ENCODE measurements around the gene P3R3URF.

Gene P3R3URF

DNA sequence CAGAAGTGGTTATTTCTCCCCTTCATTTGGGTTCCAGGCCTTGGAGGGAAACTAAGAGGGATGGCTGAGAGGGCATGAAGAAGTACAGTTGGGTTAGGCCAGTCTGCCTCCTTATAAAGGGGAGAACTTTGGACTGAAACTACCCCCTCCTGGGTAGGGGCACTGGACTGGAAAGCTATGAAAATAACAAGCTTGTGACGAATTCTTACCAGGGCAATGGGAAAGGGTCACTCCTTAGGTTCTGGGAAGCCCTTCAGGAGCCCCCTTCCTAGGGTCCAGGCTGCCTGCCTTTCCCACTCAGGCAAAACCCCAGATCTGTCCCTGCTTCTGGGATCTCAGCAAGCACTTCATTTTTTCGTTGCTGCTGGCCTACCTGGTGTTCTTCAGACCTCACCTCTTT is 9.8 kb upstream of the P3R3URF start:
- no peak for DNase-seq
- peak overlapping the region; percentile 47 for H3K27ac Mint-ChIP-seq
- no peak overlapping the region for H3K4me3 Mint-ChIP-seq
- peaks cover 25% of the 10 kb centered on the region for H3K4me1 Mint-ChIP-seq (ENCODE audit: low read depth)
- no peaks in the 10 kb centered on the region for H3K9me3 Mint-ChIP-seq
- no peaks in the 10 kb centered on the region for H3K27me3 Mint-ChIP-seq
- peaks cover 35% of the 10 kb centered on the region for H3K36me3 Mint-ChIP-seq (ENCODE audit: low read depth)

DNA sequence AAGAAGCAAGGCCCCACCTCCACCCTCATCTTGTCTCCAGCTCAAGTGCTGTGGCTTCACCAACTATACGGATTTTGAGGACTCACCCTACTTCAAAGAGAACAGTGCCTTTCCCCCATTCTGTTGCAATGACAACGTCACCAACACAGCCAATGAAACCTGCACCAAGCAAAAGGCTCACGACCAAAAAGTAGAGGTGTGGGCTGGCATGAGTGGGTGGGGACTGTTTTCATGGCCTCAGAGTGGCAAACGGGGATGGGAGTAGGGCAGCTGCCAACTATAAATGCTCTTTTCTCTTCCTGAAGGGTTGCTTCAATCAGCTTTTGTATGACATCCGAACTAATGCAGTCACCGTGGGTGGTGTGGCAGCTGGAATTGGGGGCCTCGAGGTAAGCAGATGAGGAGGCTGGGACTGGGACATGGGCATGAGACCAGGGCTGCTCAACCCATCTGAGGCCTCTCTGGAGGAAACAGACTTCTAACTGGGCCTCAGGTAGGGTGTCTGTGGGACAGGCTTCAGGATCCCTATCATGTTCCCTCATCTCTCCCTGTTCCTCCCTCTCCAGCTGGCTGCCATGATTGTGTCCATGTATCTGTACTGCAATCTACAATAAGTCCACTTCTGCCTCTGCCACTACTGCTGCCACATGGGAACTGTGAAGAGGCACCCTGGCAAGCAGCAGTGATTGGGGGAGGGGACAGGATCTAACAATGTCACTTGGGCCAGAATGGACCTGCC is 8.8 kb upstream of the P3R3URF start:
- no peaks in the 10 kb centered on the region for H3K9me3 Mint-ChIP-seq
- peak overlapping the region; percentile 94 for H3K27ac Mint-ChIP-seq
- peak; percentile 72 for DNase-seq
- peak overlapping the region; percentile 65 for H3K4me3 Mint-ChIP-seq
- H3K36me3 Mint-ChIP-seq (ENCODE audit: low read depth): peaks cover 26% of the 10 kb centered on the region
- H3K4me1 Mint-ChIP-seq (ENCODE audit: low read depth): peaks cover 25% of the 10 kb centered on the region
- no peaks in the 10 kb centered on the region for H3K27me3 Mint-ChIP-seq

DNA sequence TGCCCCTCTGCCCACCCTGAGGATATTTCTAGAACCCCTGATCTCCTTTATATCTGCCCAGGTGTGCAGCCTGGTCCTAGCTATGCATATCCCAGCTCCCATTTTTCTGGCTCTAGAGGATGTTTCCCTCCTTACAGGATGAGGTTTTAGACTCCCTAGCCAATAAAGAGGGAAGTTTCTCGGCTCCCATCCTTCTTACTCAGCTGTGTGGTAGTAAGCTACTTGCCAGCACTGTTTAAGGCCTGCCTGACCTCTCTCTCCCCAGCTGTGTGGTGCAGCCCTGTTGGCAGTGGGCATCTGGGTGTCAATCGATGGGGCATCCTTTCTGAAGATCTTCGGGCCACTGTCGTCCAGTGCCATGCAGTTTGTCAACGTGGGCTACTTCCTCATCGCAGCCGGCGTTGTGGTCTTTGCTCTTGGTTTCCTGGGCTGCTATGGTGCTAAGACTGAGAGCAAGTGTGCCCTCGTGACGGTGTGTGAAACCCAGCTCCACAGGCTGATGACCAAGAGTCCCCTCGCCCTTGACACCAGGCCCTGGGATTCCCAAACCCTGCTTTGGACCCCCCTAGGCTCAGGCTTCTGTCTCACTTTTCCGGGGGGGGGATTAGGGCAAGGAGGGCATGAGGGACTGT is 7.8 kb upstream of the P3R3URF start:
- Mint-ChIP-seq H3K27me3 (no peaks in the 10 kb centered on the region), H3K4me3 (no peak overlapping the region), H3K9me3 (no peaks in the 10 kb centered on the region), H3K36me3 (ENCODE audit: low read depth) (peaks cover 17% of the 10 kb centered on the region), H3K27ac (peak overlapping the region; percentile 94), H3K4me1 (ENCODE audit: low read depth) (peaks cover 25% of the 10 kb centered on the region)
- no peak for DNase-seq

DNA sequence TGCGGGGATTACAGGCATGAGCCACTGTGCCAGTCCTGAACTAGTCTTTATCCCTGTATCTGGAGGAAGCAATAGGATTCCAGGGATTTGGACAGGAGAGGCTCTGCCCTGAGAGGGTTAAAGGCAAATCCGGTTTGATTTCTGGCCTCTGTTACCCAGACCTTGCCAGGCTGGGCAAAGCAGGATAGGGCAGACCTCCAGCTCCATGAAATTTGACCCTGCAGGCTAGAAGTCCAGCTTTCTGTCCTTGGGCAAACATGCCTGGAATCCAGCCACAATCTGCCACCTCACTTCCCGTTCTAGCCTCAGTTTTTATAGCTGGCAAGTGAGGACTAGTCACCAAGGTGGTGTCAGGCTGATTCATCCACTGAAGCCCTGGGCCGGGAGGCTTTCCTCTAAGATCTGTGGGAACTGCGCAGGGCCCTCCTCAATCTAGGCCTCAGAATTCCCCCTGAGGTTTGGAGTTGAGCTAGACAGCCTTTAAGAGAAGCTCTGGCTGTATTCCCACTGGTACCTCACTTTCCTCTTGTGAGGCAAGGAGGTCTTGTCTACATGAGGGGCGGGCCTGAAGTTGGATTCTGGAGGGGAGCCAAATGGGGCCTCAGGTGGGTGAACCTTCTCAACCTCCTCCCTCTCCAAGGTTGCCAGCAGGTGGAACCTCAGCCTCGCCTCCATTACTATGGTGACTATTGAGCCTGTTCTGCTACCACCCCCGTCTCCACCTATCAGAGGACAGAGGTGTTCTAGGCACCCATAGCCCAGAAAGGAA is 7.0 kb upstream of the P3R3URF start:
- H3K4me1 Mint-ChIP-seq (ENCODE audit: low read depth): peaks cover 25% of the 10 kb centered on the region
- DNase-seq: no peak
- H3K36me3 Mint-ChIP-seq (ENCODE audit: low read depth): peaks cover 13% of the 10 kb centered on the region
- H3K9me3 Mint-ChIP-seq: no peaks in the 10 kb centered on the region
- no peaks in the 10 kb centered on the region for H3K27me3 Mint-ChIP-seq
- no peak overlapping the region for H3K4me3 Mint-ChIP-seq
- no peak overlapping the region for H3K27ac Mint-ChIP-seq

DNA sequence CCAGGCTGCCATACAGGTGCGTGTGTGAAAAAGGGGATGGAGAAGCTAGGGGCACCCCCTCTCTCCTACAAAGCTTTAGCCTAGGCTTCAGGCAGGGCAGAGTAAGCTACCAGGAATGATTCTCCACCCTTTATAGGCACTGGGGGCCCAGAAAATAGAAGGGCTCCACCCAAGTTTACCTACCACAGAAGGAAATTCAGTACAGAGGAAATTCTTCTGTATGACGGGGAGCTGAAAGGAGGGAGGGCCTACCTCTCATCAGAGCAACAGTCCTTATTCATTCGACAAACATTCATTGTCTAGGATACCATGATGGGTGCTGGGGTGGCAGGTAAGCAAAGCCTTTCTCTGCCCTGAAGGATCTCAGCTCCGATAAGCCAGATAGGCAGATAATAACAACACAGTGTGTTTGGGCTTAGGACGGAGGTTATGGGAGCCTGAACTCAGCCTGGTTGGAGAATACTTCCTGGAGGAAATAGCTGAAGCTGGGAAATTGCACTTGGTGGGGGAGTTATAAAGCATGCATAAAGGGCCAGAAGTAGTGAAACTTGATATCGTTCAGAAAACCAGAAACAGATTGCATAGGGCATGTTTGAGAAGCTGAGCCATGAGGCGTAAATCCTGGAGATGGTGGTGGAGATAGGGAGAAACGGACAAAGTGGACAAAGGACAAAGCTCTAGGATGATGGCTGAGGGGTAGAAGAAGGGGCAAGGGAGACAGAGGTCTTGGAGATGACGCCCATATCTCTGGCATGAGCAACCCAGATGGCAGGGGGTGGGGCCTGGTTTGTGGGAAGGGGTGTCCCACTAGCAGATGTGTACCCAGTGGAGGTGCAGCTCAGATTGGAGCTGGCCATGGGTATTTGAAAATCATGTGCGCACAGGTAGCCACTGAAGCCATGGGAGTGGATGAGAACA is 5.3 kb upstream of the P3R3URF start:
- H3K9me3 Mint-ChIP-seq: no peaks in the 10 kb centered on the region
- H3K27me3 Mint-ChIP-seq: no peaks in the 10 kb centered on the region
- H3K4me3 Mint-ChIP-seq: no peak overlapping the region
- DNase-seq: no peak
- H3K36me3 Mint-ChIP-seq (ENCODE audit: low read depth): no peaks in the 10 kb centered on the region
- H3K27ac Mint-ChIP-seq: no peak overlapping the region
- peaks cover 25% of the 10 kb centered on the region for H3K4me1 Mint-ChIP-seq (ENCODE audit: low read depth)

DNA sequence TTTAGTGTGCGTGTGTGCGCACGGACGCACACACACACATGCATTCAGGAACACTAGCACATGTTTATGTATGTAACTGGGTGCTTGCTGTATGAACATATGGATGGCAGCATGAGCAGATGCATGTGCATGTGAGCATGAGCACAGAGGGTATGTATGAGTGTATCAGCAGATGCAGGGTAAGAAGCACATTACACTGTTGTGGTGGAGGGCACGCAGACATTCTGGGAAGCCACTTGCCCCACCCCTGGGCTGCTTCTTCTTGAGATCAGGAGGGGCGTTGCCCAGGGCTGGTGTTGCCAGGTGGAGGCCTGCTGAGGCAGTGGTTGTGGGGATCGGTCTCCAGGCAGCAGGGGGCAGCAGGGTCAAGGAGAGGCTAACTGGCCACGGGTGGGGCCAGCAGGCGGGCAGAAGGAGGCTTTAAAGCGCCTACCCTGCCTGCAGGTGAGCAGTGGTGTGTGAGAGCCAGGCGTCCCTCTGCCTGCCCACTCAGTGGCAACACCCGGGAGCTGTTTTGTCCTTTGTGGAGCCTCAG is 3.9 kb upstream of the P3R3URF start:
- H3K9me3 Mint-ChIP-seq: no peaks in the 10 kb centered on the region
- no peak for DNase-seq
- no peaks in the 10 kb centered on the region for H3K27me3 Mint-ChIP-seq
- no peaks in the 10 kb centered on the region for H3K36me3 Mint-ChIP-seq (ENCODE audit: low read depth)
- no peak overlapping the region for H3K27ac Mint-ChIP-seq
- peaks cover 15% of the 10 kb centered on the region for H3K4me1 Mint-ChIP-seq (ENCODE audit: low read depth)
- H3K4me3 Mint-ChIP-seq: no peak overlapping the region

DNA sequence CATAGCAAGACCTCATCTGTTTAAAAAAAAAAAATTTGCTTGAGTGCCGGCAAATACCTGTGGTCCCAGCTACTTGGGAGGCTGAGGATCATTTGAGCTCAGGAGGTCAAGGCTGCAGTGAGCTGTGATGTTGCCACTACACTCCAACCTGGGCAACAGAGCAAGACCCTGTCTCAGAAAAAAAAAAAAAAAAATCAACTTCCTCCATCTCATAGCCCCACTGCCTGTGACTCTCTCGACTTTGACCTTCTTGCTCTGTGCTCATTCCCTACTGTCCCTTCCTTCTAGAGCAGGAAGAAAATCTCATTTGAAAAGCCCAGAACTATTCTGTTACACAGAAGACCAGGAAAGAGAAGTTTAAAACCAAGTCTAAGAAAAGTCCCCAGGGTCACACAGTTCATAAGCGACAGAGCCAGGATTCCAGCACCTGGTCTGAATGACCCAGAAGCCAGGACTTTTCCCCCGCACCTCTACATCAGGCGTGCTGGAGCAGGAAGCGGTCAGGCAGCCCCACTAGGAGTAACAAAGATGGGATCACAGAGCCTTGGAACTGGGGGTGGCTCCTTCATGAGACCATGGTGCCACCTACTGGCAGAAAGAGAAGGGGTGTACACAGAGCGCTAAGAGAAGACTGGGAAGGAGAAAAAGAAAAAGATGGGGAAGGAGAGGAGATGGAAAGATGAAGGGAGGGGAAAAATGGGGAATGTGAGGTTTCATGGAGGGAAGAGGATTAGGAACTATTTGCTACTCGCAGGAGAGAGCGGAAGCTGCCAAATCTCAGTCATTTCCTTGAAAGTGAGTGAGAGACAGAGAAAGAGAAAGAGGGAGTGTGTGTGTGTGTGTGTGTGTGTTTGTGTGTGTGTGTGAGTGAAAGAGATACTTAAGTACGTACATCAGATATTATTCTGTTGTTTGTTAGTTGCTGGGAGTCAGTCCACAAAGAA is 3.1 kb upstream of the P3R3URF start:
- Mint-ChIP-seq H3K9me3 (no peaks in the 10 kb centered on the region), H3K4me1 (ENCODE audit: low read depth) (peaks cover 7% of the 10 kb centered on the region), H3K4me3 (no peak overlapping the region), H3K27ac (no peak overlapping the region), H3K27me3 (no peaks in the 10 kb centered on the region), H3K36me3 (ENCODE audit: low read depth) (no peaks in the 10 kb centered on the region)
- peak; percentile 72 for DNase-seq

DNA sequence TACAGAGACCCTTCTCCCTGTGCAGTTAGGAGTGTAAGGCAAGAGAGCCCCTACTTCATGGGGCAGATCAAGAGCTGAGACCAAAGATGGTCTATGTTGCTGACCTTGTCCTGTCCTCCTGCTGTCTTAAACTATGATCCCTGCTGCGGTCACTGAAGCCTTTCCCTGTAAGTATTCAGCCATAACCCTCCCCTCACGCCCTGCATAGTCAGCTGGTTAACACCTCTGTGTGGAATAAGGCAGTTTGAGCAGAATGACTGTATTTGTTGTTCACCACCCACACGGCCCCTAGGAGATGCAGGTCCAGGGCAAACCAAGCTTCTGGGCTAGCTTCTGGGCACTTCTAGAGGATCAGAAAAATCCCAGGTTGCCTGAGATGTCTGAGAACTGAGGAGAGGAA is 1.0 kb downstream of the P3R3URF start:
- no peaks in the 10 kb centered on the region for H3K9me3 Mint-ChIP-seq
- H3K4me3 Mint-ChIP-seq: no peak overlapping the region
- no peak overlapping the region for H3K27ac Mint-ChIP-seq
- DNase-seq: no peak
- H3K4me1 Mint-ChIP-seq (ENCODE audit: low read depth): no peaks in the 10 kb centered on the region
- H3K36me3 Mint-ChIP-seq (ENCODE audit: low read depth): no peaks in the 10 kb centered on the region
- H3K27me3 Mint-ChIP-seq: peaks cover 3% of the 10 kb centered on the region

DNA sequence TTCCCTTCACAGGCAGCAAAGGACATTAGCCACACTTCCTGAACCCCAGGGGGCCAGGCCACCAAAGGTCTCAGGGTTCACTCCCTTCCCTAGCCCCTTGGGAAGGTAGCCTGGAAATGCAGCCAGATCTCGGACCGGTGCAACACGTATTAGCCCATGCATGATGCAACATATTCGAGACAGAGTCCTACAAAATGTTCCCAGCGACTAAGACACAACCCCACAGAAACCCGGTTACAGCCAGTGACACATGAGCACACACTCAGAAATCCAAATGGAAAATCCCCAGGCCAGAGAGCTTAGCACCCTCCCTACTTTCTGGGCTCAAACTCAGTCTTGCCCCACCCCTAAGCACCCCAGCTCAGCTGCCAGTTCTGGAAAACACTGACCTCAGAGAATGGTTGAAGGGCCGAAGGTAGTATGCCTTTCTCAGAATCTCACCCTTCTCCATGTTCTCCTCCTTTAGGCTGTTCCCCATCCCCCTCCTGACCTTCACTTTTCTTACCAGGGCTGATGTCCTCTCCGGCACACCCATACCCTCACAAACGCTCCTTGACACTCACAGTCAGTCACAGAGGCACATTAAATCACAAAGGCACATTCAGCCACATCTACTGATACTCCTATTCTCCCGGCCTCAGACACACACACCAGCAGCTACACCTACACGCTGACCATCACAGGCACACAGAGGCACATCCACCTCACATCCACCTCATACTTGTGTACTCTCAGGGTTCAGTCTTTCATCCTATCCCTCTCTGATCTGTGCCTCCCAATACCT is 1.6 kb downstream of the P3R3URF start, which contains the start of gene TSPAN1:
Gene TSPAN1 (plus strand): TSS at position 640 of the 784 bp plus-strand sequence. CDS start 6,021 bp downstream, outside the sequence.
- Mint-ChIP-seq H3K36me3 (ENCODE audit: low read depth) (no peaks in the 10 kb centered on the region), H3K9me3 (no peaks in the 10 kb centered on the region), H3K4me3 (no peak within 1 kb of the TSS), H3K27ac (no peak within 1 kb of the TSS), H3K4me1 (ENCODE audit: low read depth) (no peaks in the 10 kb centered on the region), H3K27me3 (peaks cover 3% of the 10 kb centered on the region)
- no peak for DNase-seq

DNA sequence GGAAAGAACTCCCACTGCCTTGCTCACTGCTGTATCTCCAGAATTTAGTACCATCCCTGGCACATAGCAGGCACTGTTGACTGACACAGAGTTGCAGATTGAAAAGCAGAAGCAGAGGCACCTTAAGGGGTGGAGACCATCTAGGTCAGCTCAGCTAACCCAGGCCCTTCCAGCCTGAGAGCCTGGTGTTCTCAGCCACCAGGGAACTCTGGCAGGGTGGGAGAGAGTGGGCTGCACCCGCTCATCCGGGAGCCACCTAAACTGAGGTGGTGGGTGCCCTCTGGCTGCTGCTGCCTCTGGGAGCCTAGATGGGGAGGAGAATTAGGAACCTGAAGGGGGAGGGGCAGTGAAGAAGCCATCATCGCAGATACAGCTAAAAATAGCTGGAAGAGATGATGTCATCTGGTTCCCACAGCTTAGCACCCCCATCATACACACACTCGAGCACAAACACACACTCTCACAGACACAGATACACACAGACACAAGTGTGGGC is 2.9 kb downstream of the P3R3URF start:
- Mint-ChIP-seq H3K27me3 (peaks cover 3% of the 10 kb centered on the region), H3K4me3 (no peak overlapping the region), H3K4me1 (ENCODE audit: low read depth) (no peaks in the 10 kb centered on the region), H3K36me3 (ENCODE audit: low read depth) (no peaks in the 10 kb centered on the region), H3K27ac (no peak overlapping the region), H3K9me3 (no peaks in the 10 kb centered on the region)
- no peak for DNase-seq

DNA sequence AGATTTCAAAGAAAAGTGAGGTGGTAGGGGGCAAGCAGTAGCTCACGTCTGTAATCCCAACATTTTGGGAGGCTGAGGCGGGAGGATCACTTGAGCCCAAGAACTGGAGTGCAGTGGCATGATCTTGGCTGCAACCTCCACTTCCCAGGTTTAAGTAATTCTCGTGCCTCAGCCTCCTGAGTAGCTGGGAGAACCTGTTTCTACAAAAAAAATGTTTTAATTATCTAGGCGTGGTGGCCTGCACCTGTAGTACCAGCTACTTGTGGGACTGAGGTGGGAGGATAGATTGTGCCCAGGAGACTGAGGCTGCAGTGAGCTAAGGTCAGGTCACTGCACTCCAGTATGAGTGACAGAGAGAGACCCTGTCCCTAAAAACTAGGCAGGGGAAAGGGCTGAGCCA is 4.0 kb downstream of the P3R3URF start:
- no peak for DNase-seq
- Mint-ChIP-seq H3K27me3 (peaks cover 8% of the 10 kb centered on the region), H3K27ac (no peak overlapping the region), H3K36me3 (ENCODE audit: low read depth) (no peaks in the 10 kb centered on the region), H3K4me3 (no peak overlapping the region), H3K9me3 (no peaks in the 10 kb centered on the region), H3K4me1 (ENCODE audit: low read depth) (peaks cover 4% of the 10 kb centered on the region)

DNA sequence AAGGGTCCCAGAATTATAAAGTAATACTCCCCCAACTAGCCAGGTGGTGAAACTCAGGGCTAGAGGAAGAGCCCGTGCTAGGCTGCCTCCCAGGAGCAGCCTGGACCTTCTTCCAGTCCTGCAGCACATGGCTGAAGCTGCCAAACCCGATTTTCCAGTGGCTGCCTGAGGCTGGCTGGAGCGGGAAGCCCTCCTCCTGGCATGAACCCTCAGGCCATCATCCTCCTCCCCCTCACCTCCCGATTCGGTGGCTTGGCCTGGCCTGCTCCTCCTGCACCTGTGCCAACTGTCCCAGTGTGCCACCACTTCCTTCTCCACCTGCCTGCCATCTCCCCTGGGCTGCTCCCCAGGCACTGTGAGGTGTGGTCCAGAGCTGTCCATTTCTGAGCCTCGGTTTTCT is 4.4 kb downstream of the P3R3URF start:
- Mint-ChIP-seq H3K27me3 (peaks cover 8% of the 10 kb centered on the region), H3K9me3 (no peaks in the 10 kb centered on the region), H3K4me3 (no peak overlapping the region), H3K27ac (no peak overlapping the region), H3K4me1 (ENCODE audit: low read depth) (peaks cover 9% of the 10 kb centered on the region), H3K36me3 (ENCODE audit: low read depth) (no peaks in the 10 kb centered on the region)
- DNase-seq: no peak

Measured in activated T-cell treated with anti-CD3 and anti-CD28 coated beads, Interleukin-2, amount 50 U/mL, for 24 hours (primary cell).